Endothelial cell of umbilical vein (primary cell): ENCODE measurements around the gene POLRMT. TPM values are rescaled to one million over a fixed set of nuclear protein-coding genes. Genes with fewer than 3 reads are reported as not detected.

Source experiments
- BruUV-seq: library from RNA; stranded (reverse); fragments of 400-500 nt; replicated peaks from 2 replicates; lab custom pipeline; 2021; lab: Mats Ljungman, UMichigan
- CTCF ChIA-PET: fragments of 300-600, 350-600 bp; sonication (Branson Sonifier 250); formaldehyde crosslinking; loops from one replicate; lab custom pipeline; 2021; ENCODE audit warnings: antibody characterized with exemption, inconsistent platforms; lab: Charles Lee
- POLR2A ChIA-PET: fragments of 300-600, 350-600 bp; sonication (Branson Sonifier 250); formaldehyde crosslinking; loops from one replicate; lab custom pipeline; 2021; ENCODE audit warnings: antibody characterized with exemption, inconsistent platforms; lab: Charles Lee
- DNase-seq: peaks from one replicate; pipeline ENCODE4 v3.0.0-alpha.2; 2011; ENCODE audit warnings: low read depth, low spot score
- FAIRE-seq: peaks from 2 replicates; lab custom pipeline; 2011; peaks lifted over from hg19 to GRCh38; lab: Jason Lieb, UNC
- H2AFZ ChIP-seq: 2 replicates; pipeline ENCODE4 v1.6.0; 2012; ENCODE audit warnings: low read depth, low read length, control low read depth, inconsistent platforms
- H3K27ac ChIP-seq: 2 replicates; pipeline ENCODE4 v1.5.1; 2011; ENCODE audit warnings: low read depth, mild to moderate bottlenecking, control low read depth, low read length, moderate library complexity; ENCODE audit not compliant: insufficient read depth
- H3K27me3 ChIP-seq, 2 experiments: 2 replicates each; pipeline versions ENCODE4 v1.6.0 to v1.6.1; 2011; ENCODE audit warnings: low read length in 2 of 2, mixed read lengths in 1 of 2; ENCODE audit not compliant: control insufficient read depth in 2 of 2, insufficient read depth in 2 of 2
- H3K36me3 ChIP-seq, 2 experiments: 2 replicates in 1 of 2; 3 replicates in 1 of 2; pipeline ENCODE4 v1.5.1; 2011; ENCODE audit warnings: low read length in 2 of 2, mild to moderate bottlenecking in 1 of 2, moderate library complexity in 1 of 2; ENCODE audit not compliant: control insufficient read depth in 2 of 2, insufficient read depth in 2 of 2; ENCODE audit errors: extremely low read depth in 1 of 2
- H3K4me1 ChIP-seq: 3 replicates; pipeline ENCODE4 v1.5.1; 2011; ENCODE audit warnings: mild to moderate bottlenecking, low read length; ENCODE audit not compliant: control insufficient read depth, insufficient read depth; ENCODE audit errors: extremely low read depth
- H3K4me2 ChIP-seq: 2 replicates; pipeline ENCODE4 v1.6.1; 2011; ENCODE audit warnings: low read length, control low read depth, mixed read lengths; ENCODE audit not compliant: insufficient read depth
- H3K4me3 ChIP-seq, 3 experiments: fragments of 200-600 bp in 1 of 3; sonication (generic), shearing (Covaris generic) in 1 of 3; replicated peaks in 1 of 3; 2 replicates each; pipeline ENCODE4 v1.5.1; 2011 to 2016; ENCODE audit warnings: control low read depth in 3 of 3, low read length in 3 of 3, mild to moderate bottlenecking in 2 of 3, inconsistent platforms in 1 of 3, low read depth in 1 of 3, moderate library complexity in 1 of 3; ENCODE audit not compliant: insufficient read depth in 1 of 3
- H3K79me2 ChIP-seq: 2 replicates; pipeline ENCODE4 v1.6.0; 2012; ENCODE audit warnings: low read length, inconsistent platforms; ENCODE audit not compliant: control insufficient read depth, insufficient read depth
- H3K9ac ChIP-seq: replicated peaks from 2 replicates; pipeline ENCODE3; 2011; ENCODE audit warnings: low read length, control low read depth; ENCODE audit not compliant: insufficient read depth; ENCODE audit errors: extremely low read depth
- H3K9me1 ChIP-seq: replicated peaks from 3 replicates; pipeline ENCODE4 v1.6.0; 2011; ENCODE audit warnings: mild to moderate bottlenecking, low read length; ENCODE audit not compliant: control insufficient read depth, insufficient read depth; ENCODE audit errors: extremely low read depth
- H3K9me3 ChIP-seq: replicated peaks from 2 replicates; pipeline ENCODE4 v1.5.1; 2012; ENCODE audit warnings: low read length, inconsistent platforms; ENCODE audit not compliant: control insufficient read depth, insufficient read depth
- H4K20me1 ChIP-seq: replicated peaks from 2 replicates; pipeline ENCODE3; 2011; ENCODE audit warnings: mild to moderate bottlenecking, low read length; ENCODE audit not compliant: control insufficient read depth, insufficient read depth; ENCODE audit errors: extremely low read depth
- CTCF ChIP-seq, 2 donors: IDR thresholded peaks; 1 replicate in 1 of 2; 2 replicates in 1 of 2; pipeline ENCODE4 v1.5.1; 2011; ENCODE audit warnings: low read length in 2 of 2, mild to moderate bottlenecking in 2 of 2, moderate library complexity in 2 of 2, control low read depth in 1 of 2, inconsistent platforms in 1 of 2, low read depth in 1 of 2; ENCODE audit not compliant: insufficient read depth in 1 of 2; ENCODE audit errors: extremely low read depth in 1 of 2
- EZH2 ChIP-seq: IDR thresholded peaks from 2 replicates; pipeline ENCODE4 v1.6.1; 2012; ENCODE audit warnings: borderline replicate concordance, low read depth, mild to moderate bottlenecking, moderate library complexity, low read length, inconsistent platforms; ENCODE audit not compliant: severe bottlenecking
- FOS ChIP-seq: IDR thresholded peaks from 2 replicates; pipeline ENCODE4 v1.6.1; 2011; ENCODE audit warnings: mild to moderate bottlenecking, low read length, moderate library complexity, borderline replicate concordance; ENCODE audit not compliant: insufficient read depth
- GATA2 ChIP-seq: IDR thresholded peaks from 2 replicates; pipeline ENCODE4 v1.7.0; 2011; ENCODE audit warnings: low read depth, mild to moderate bottlenecking, moderate library complexity, mixed read lengths, low read length; ENCODE audit not compliant: insufficient read length, insufficient read depth
- JUN ChIP-seq: IDR thresholded peaks from 2 replicates; pipeline ENCODE4 v1.6.1; 2011; ENCODE audit warnings: borderline replicate concordance, low read depth; ENCODE audit not compliant: insufficient read length, insufficient read depth
- MYC ChIP-seq: IDR thresholded peaks from one replicate; pipeline ENCODE4 v1.6.1; 2011; ENCODE audit warnings: mild to moderate bottlenecking, low read depth, low read length
- POLR2A ChIP-seq: IDR thresholded peaks from 2 replicates; pipeline ENCODE4 v1.6.1; 2012; ENCODE audit warnings: low read depth, mild to moderate bottlenecking, control low read depth, low read length
- POLR2AphosphoS5 ChIP-seq: IDR thresholded peaks from 2 replicates; pipeline ENCODE4 v1.6.1; 2012; ENCODE audit warnings: low read depth, mild to moderate bottlenecking, control low read depth, low read length, moderate library complexity; ENCODE audit not compliant: insufficient read depth
- dilution Hi-C: fragments of 300-500 bp; cut with MboI; formaldehyde crosslinking; loops from one replicate; pipeline ENCODE4 v1.15.0; 2019; ENCODE audit warnings: low sequenced_read_pairs; ENCODE audit not compliant: extremely low pct_ligation_motif_present
- intact Hi-C: fragments of 100-400 bp; cut with micrococcal nuclease; formaldehyde crosslinking; loops from one replicate; pipeline ENCODE4 v1.10.0; 2022
- polyA plus RNA-seq, 4 experiments: library from polyadenylated mRNA; depleted of rRNA in 3 of 4; stranded (reverse) in 3 of 4; unstranded in 1 of 4; fragments of >200 nt; gene quantifications; 2 replicates each; pipeline versions ENCODE4 v1.2.1 to v1.2.3, GENCODE V29; 2011 to 2012; ENCODE audit warnings: missing spikeins in 1 of 4
- total RNA-seq: library from RNA; stranded (reverse); gene quantifications from 2 replicates; pipeline ENCODE4 v1.2.3, GENCODE V29; 2021
- TF ChIP-seq, protein P1 (sequence below): IDR thresholded peaks from 2 replicates; pipeline ENCODE4 v1.6.1; 2011; ENCODE audit not compliant: insufficient read depth, insufficient read length

The POLRMT gene
- total and polyA plus RNA-seq, 2 donors (not counting 3 experiments of a cell fraction or from before 2014, with no cell fraction given) = 38.9 to 50.6 TPM

- Histone ChIP-seq H3K9ac (no peak overlapping the region), H3K27me3 (no peaks in the 10 kb centered on the region), H3K79me2 (peaks cover 46% of the 10 kb centered on the region), H3K4me1 (no peaks in the 10 kb centered on the region), H4K20me1 (no peaks in the 10 kb centered on the region), H3K4me2 (no peak overlapping the region), H3K9me1 (no peaks in the 10 kb centered on the region), H3K9me3 (no peaks in the 10 kb centered on the region), H3K36me3 (peaks cover 4 to 18% of the 10 kb centered on the region in 2 experiments), H3K4me3 (no peak overlapping the region), H3K27ac (no peak overlapping the region), H2AFZ (no peak overlapping the region)
- intact Hi-C loops (no loop called here), dilution Hi-C loops (no loop called here)
- no peak for FAIRE-seq
- ChIA-PET CTCF (no interaction called here), POLR2A (no interaction called here)
- DNase-seq = no peak
- TF ChIP-seq GATA2 (no peak), FOS (no peak), JUN (no peak), MYC (no peak)
- TF ChIP-seq, protein P1, sequence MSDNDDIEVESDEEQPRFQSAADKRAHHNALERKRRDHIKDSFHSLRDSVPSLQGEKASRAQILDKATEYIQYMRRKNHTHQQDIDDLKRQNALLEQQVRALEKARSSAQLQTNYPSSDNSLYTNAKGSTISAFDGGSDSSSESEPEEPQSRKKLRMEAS = no peak
- BruUV-seq = no TSS peak
Observed at GRCh38 chr19:651991-652390, 18.7 kb upstream of the POLRMT start.

DNA sequence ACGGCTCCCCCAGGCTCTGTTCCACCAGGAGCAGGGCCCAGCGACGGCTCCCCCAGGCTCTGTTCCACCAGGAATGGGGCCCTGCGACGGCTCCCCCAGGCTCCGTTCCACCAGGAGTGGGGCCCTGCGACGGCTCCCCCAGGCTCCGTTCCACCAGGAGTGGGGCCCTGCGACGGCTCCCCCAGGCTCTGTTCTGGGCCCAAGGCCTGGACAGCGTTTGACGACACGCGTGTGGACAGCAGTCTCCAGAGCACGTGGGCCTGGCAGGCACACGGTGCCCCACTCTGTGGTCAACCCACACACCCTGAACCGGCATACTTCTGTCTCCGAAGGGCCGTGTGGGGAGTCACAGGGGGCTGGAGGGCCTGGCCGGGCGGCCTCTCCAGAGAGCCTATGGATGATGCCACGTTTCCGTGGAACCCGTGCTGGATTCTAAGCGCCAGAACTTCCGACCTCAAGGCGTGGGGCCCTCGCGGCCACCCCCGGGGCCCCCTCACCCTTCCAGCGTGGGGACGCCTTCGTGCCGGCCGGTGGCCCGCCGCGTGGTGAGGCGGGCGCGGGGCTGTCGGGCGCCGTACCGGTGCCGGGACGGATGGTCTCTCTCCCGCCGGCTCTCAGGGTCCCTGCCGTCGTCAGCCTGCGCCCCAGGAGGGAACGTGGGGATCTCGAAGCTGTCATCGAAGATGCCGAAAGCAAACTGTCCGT is 17.9 kb upstream of the POLRMT start:
- Histone ChIP-seq H3K9me1 (no peaks in the 10 kb centered on the region), H3K9me3 (no peaks in the 10 kb centered on the region), H3K4me1 (no peaks in the 10 kb centered on the region), H3K36me3 (peaks cover 8 to 20% of the 10 kb centered on the region in 2 experiments), H3K4me3 (no peak overlapping the region), H3K27me3 (no peaks in the 10 kb centered on the region), H3K9ac (no peak overlapping the region), H2AFZ (no peak overlapping the region), H4K20me1 (no peaks in the 10 kb centered on the region), H3K4me2 (no peak overlapping the region), H3K79me2 (peaks cover 39% of the 10 kb centered on the region), H3K27ac (no peak overlapping the region)
- no TSS peak for BruUV-seq
- no peak for DNase-seq
- FAIRE-seq = no peak
- intact Hi-C loops = no loop called here
- POLR2A ChIA-PET = no interaction called here
- dilution Hi-C loops = no loop called here
- TF ChIP-seq POLR2A = no peak
- no peak for TF ChIP-seq EZH2
- no peak for TF ChIP-seq CTCF (IDR thresholded peaks at IDR 0.05; ENCODE audit: extremely low read depth in 1 of 2, insufficient read depth in 1 of 2, low read depth in 1 of 2, low read length in 2 of 2)
- no peak for TF ChIP-seq POLR2AphosphoS5
- TF ChIP-seq FOS = no peak
- no peak for TF ChIP-seq MYC
- TF ChIP-seq, protein P1 = no peak
- TF ChIP-seq JUN = no peak
- TF ChIP-seq GATA2 = no peak
- CTCF ChIA-PET = no interaction called here
